Astrocyte of the cerebellum (primary cell): ENCODE data around the gene C1orf159.
"Not testable (repeated sequence)": the region's sequence is repeated elsewhere in the genome, so short reads cannot be mapped to it uniquely, and the experiment has no call there.

Experiments used
- DNase-seq: peaks from one replicate; pipeline ENCODE4 v3.0.0-alpha.2; 2011; ENCODE audit warnings: low read depth
- H3K4me3 ChIP-seq: 2 replicates; pipeline ENCODE4 v1.5.1; 2011; ENCODE audit warnings: mild to moderate bottlenecking, low read depth, low read length, moderate library complexity
- in situ Hi-C: cut with HindIII; loops from 2 replicates; pipeline ENCODE4 v1.10.0; 2017; ENCODE audit warnings: low sequenced_read_pairs
- TF ChIP-seq, protein P1 (sequence below): IDR thresholded peaks from 2 replicates; pipeline ENCODE4 v1.5.1; 2012; ENCODE audit warnings: low read length, low read depth, moderate library complexity, mild to moderate bottlenecking; ENCODE audit errors: missing control alignments

The C1orf159 gene

DNA sequence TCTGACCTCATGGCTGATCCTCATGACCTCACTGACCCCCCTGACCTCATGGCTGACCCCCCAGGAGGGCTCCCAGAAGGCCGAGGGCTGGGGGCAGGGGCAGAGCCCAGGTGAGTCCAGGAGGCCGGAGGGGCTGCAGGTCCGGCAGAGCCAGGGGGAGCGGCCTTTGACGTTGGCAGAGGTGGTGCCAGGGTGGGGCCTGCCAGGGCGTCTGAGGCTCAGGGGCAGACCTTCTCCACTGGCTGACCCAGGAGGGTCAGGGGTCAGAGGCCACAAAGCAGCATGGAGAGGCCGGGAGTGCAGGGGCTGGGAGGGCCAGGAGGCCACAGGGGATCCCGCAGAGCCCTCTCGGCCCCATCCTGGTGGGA is 29.6 kb upstream of the C1orf159 start:
- H3K4me3 ChIP-seq, result no peak overlapping the region
- in situ Hi-C loops, result loop anchor here (25.0 kb wide), 1 partner anchor 142 kb away; the partner anchor contains the start of gene SCNN1D
- TF ChIP-seq, protein P1, sequence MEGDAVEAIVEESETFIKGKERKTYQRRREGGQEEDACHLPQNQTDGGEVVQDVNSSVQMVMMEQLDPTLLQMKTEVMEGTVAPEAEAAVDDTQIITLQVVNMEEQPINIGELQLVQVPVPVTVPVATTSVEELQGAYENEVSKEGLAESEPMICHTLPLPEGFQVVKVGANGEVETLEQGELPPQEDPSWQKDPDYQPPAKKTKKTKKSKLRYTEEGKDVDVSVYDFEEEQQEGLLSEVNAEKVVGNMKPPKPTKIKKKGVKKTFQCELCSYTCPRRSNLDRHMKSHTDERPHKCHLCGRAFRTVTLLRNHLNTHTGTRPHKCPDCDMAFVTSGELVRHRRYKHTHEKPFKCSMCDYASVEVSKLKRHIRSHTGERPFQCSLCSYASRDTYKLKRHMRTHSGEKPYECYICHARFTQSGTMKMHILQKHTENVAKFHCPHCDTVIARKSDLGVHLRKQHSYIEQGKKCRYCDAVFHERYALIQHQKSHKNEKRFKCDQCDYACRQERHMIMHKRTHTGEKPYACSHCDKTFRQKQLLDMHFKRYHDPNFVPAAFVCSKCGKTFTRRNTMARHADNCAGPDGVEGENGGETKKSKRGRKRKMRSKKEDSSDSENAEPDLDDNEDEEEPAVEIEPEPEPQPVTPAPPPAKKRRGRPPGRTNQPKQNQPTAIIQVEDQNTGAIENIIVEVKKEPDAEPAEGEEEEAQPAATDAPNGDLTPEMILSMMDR, result no peak

DNA sequence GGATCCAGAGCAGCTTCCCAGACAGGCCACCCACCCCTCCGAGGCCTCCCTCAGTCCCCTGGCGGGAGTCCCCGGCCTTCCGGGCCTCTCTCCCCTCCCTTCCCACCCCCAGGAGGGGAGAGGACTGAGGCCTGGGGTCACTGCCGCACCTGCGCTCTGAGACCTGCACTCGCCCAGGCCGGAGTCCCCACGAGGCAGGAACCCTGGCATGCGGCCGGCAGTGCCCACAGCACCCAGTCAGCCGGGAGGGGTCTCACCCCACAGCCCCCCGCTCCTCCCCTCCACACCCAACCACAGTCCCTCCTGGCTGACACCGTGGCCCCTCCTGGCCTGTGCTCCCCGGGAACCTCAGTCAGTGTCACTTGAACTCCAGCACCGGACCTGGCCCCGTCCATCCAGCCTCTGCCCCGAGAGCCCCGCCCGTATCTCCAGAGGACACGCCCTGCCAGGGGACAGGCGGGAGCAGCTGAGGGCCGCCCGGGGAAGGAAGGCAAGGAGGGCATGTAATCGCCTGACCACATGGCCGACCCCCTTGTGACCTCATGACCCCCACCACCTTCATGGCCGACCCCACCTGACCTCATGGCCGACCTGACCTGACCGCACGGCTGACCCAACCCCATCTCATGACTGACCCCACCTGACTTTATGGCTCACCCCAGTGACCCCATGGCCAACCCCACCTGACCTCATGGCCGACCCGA is 29.1 kb upstream of the C1orf159 start:
- TF ChIP-seq, protein P1, result no peak
- no peak overlapping the region for H3K4me3 ChIP-seq
- no peak for DNase-seq
- in situ Hi-C loops, result loop anchor here (25.0 kb wide), 1 partner anchor 142 kb away; the partner anchor contains the start of gene SCNN1D

More for the DNA sequence above, 29.6 kb upstream of the C1orf159 start:
- DNase-seq, result no peak

DNA sequence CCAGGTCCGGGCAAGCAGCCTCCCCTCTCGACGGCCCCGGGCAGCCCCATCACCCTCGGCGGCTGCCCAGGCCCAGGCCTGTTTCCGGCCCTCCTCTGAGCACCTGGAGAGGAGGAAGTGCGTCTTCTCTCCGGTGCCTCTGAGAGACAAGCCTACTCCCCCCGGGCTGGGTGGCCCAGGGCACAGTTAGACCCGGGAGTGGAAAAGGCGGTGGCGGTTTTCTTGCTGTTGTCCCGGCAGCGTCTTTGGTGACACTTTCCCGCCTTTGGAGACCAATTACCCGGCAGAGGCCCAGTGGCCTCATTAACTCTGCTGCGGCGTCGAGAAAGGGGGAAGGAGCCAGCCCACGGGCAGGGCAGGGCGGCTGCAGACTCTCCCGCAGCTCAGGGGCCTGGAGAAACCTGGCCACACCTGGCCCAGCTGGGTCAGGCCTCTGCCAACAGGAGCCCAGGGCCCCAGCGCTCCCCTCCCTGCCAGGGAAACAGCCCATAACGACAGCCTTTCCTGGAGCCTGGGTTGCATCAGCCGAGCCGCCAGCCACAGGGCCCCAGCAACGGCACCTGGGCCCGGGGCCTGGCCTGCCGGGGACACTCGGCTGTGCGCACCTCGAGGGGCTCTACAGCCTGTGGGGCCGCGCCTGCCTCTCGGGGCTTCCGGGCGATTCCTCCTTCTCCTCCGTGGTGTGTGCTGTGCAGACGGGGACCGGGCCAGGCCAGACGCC is 28.4 kb upstream of the C1orf159 start:
- H3K4me3 ChIP-seq, result no peak overlapping the region
- no peak for DNase-seq
- TF ChIP-seq, protein P1, result no peak
- in situ Hi-C loops, result loop anchor here (25.0 kb wide), 1 partner anchor 143 kb away; the partner anchor contains the start of gene SCNN1D

DNA sequence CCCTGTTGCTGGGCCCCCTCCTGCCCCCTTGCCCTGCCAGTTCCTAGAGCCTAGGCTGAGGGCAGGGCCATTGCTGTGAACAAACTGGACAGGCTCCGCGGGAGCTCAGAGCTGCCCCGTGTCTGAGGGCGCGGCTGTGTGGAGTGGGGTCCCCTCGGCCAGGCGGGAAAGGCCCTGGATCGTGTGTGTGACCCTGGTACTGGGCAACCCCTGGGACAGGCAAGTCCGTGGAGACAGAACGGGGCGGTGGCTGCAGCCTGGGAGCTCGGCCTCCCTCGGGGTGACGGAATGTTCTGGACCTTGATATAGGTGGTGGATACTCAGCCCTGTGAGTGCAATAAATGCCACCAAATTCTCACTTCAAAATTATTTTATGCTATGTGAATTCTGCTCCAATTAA is 27.7 kb upstream of the C1orf159 start:
- H3K4me3 ChIP-seq, result no peak overlapping the region
- in situ Hi-C loops, result loop anchor here (25.0 kb wide), 1 partner anchor 144 kb away; the partner anchor contains the start of gene SCNN1D
- DNase-seq, result no peak
- TF ChIP-seq, protein P1, result no peak

DNA sequence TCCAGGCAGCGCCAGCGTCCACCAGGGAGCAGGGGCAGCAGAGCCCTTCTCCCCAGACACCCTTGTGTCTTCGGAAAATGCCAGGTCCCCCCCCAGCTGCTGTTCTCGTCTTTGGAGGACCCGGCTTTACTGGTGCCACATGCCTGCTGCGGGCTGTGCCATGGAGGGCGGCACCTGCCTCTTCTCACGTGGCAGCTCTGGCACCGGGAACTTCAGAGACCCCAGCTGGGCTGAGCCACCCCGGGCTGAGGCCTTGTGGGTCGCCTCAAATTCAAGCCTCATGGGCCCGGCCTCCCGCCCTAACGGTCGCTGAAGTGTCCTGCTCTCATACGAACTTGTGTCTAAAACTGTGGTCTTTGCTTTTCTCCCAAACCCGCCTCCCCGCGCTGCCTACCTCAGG is 27.0 kb upstream of the C1orf159 start:
- in situ Hi-C loops, result loop anchor here (25.0 kb wide), 1 partner anchor 144 kb away; the partner anchor contains the start of gene SCNN1D
- no peak overlapping the region for H3K4me3 ChIP-seq
- DNase-seq, result no peak
- TF ChIP-seq, protein P1, result no peak

DNA sequence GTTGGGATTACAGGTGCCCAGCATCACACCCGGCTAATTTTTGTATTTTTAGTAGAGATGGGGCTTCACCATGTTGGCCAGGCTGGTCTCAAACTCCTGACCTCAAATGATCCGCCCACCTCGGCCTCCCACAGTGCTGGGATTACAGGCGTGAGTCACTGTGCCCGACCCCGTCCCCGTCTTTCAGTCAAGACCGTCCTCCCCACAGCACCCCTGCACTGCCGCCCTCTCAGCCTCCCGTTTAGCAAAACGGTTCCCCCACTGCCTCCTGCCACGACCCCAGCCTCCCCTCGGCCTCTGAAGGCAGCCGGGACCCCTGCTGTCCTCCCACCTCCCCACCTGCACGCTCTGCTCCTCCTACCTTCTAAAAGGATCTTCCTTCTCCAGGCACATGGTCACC is 26.5 kb upstream of the C1orf159 start:
- not testable (repeated sequence) for DNase-seq, H3K4me3 ChIP-seq
- in situ Hi-C loops, result loop anchor here (25.0 kb wide), 1 partner anchor 145 kb away; the partner anchor contains the start of gene SCNN1D

DNA sequence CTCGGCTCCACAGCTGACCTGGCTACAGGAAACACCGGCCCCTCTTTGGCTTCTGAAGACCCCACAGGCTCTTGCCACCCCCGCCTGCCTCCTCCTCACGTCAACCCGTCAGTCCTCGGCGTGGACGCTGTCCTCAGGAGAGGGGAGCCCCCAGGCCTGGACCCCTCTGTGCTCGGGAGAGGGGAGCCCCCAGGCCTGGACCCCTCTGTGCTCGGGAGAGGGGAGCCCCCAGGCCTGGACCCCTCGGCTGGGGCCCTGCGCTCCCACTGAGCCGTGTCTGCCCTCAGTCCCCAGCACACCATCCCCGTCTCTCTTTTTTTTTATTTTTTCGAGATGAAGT is 26.0 kb upstream of the C1orf159 start:
- TF ChIP-seq, protein P1, result no peak
- no peak overlapping the region for H3K4me3 ChIP-seq
- in situ Hi-C loops, result loop anchor here (25.0 kb wide), 1 partner anchor 145 kb away; the partner anchor contains the start of gene SCNN1D
- no peak for DNase-seq
